ENCODE data around the gene TTLL12. TPM values are rescaled to one million over a fixed set of nuclear protein-coding genes. Genes with fewer than 3 reads are reported as not detected.

TTLL12 gene
- 10 to 100 TPM; 30.4 to 30.6 TPM for total RNA-seq

GRCh38 chr22:43186272-43187170 is at the start of gene TTLL12:
TTLL12 (minus strand) TSS chr22:43187134; CDS start chr22:43187069, 65 bp downstream.
- Mint-ChIP-seq H3K9me3 (peaks cover 2% of the 10 kb centered on the region), H3K4me1 (peaks cover 18% of the 10 kb centered on the region), H3K27ac (peak within 1 kb of the TSS; percentile 94), H3K36me3 (peaks cover 2% of the 10 kb centered on the region), H3K27me3 (peaks cover 4% of the 10 kb centered on the region), H3K4me3 (peak within 1 kb of the TSS; percentile 84)
- POLR2A ChIA-PET = interaction anchor here (0.5 to 2.1 kb wide), 9 partner anchors 34 to 322 kb away, joined by 3 to 11 read pairs (median 4); partner anchors contain the start of genes MCAT and PACSIN2
- ATAC-seq (ENCODE audit: low read depth) = peak; percentile 25
- DNase-seq = peak; percentile 75

GRCh38 chr22:43235445-43236409 is 48.8 kb upstream of the TTLL12 start:
- DNase-seq = no peak
- Mint-ChIP-seq H3K9me3 (no peaks in the 10 kb centered on the region), H3K27me3 (peaks cover 5% of the 10 kb centered on the region), H3K4me1 (peaks cover 6% of the 10 kb centered on the region), H3K36me3 (no peaks in the 10 kb centered on the region), H3K27ac (no peak overlapping the region), H3K4me3 (no peak overlapping the region)
- POLR2A ChIA-PET = no interaction called here
- ATAC-seq (ENCODE audit: low read depth) = no peak

- no peaks in the 10 kb centered on the region for H3K36me3 Mint-ChIP-seq
- ATAC-seq (ENCODE audit: low read depth) = no peak
- POLR2A ChIA-PET = no interaction called here
- DNase-seq = no peak
- H3K9me3 Mint-ChIP-seq = no peaks in the 10 kb centered on the region
- peaks cover 7% of the 10 kb centered on the region for H3K27me3 Mint-ChIP-seq
- no peak overlapping the region for H3K27ac Mint-ChIP-seq
- H3K4me1 Mint-ChIP-seq = peaks cover 6% of the 10 kb centered on the region
- no peak overlapping the region for H3K4me3 Mint-ChIP-seq
Measured at GRCh38 chr22:43234264-43234988, 47.5 kb upstream of the TTLL12 start.

GRCh38 chr22:43233529-43233928 is 46.6 kb upstream of the TTLL12 start:
- POLR2A ChIA-PET = no interaction called here

GRCh38 chr22:43232445-43232844 is 45.5 kb upstream of the TTLL12 start:
- Mint-ChIP-seq H3K4me1 (peaks cover 6% of the 10 kb centered on the region), H3K4me3 (no peak overlapping the region), H3K9me3 (no peaks in the 10 kb centered on the region), H3K27me3 (peaks cover 8% of the 10 kb centered on the region), H3K27ac (no peak overlapping the region), H3K36me3 (no peaks in the 10 kb centered on the region)
- POLR2A ChIA-PET = no interaction called here
- no peak for ATAC-seq (ENCODE audit: low read depth)
- DNase-seq = no peak

More at GRCh38 chr22:43233529-43233928, 46.6 kb upstream of the TTLL12 start:
- ATAC-seq (ENCODE audit: low read depth) (no peak), DNase-seq (no peak)
- peaks cover 8% of the 10 kb centered on the region for H3K27me3 Mint-ChIP-seq
- H3K27ac Mint-ChIP-seq = no peak overlapping the region
- no peaks in the 10 kb centered on the region for H3K9me3 Mint-ChIP-seq
- peaks cover 6% of the 10 kb centered on the region for H3K4me1 Mint-ChIP-seq
- H3K4me3 Mint-ChIP-seq = no peak overlapping the region
- no peaks in the 10 kb centered on the region for H3K36me3 Mint-ChIP-seq

GRCh38 chr22:43231724-43232034 is 44.7 kb upstream of the TTLL12 start:
- no peak overlapping the region for H3K27ac Mint-ChIP-seq
- H3K36me3 Mint-ChIP-seq = no peaks in the 10 kb centered on the region
- POLR2A ChIA-PET = no interaction called here
- no peaks in the 10 kb centered on the region for H3K9me3 Mint-ChIP-seq
- peaks cover 8% of the 10 kb centered on the region for H3K27me3 Mint-ChIP-seq
- DNase-seq (no peak), ATAC-seq (ENCODE audit: low read depth) (no peak)
- H3K4me3 Mint-ChIP-seq = no peak overlapping the region
- H3K4me1 Mint-ChIP-seq = peaks cover 8% of the 10 kb centered on the region

GRCh38 chr22:43230971-43231723 is 44.2 kb upstream of the TTLL12 start:
- Mint-ChIP-seq H3K27me3 (peaks cover 8% of the 10 kb centered on the region), H3K4me3 (no peak overlapping the region), H3K4me1 (peaks cover 8% of the 10 kb centered on the region), H3K36me3 (no peaks in the 10 kb centered on the region), H3K9me3 (no peaks in the 10 kb centered on the region), H3K27ac (peak overlapping the region; percentile 3)
- DNase-seq (peak; percentile 77), ATAC-seq (ENCODE audit: low read depth) (peak; percentile 54)
- POLR2A ChIA-PET = no interaction called here

- Mint-ChIP-seq H3K27ac (no peak overlapping the region), H3K9me3 (no peaks in the 10 kb centered on the region), H3K4me3 (no peak overlapping the region), H3K27me3 (peaks cover 11% of the 10 kb centered on the region), H3K36me3 (no peaks in the 10 kb centered on the region), H3K4me1 (peaks cover 10% of the 10 kb centered on the region)
- no peak for ATAC-seq (ENCODE audit: low read depth)
- DNase-seq = no peak
- POLR2A ChIA-PET = no interaction called here
Measured at GRCh38 chr22:43230571-43230970, 43.6 kb upstream of the TTLL12 start.

- Mint-ChIP-seq H3K4me1 (peaks cover 10% of the 10 kb centered on the region), H3K4me3 (no peak overlapping the region), H3K36me3 (no peaks in the 10 kb centered on the region), H3K27me3 (peaks cover 11% of the 10 kb centered on the region), H3K27ac (no peak overlapping the region), H3K9me3 (no peaks in the 10 kb centered on the region)
- DNase-seq = no peak
- no peak for ATAC-seq (ENCODE audit: low read depth)
- POLR2A ChIA-PET = no interaction called here
Measured at GRCh38 chr22:43228863-43229262, 41.9 kb upstream of the TTLL12 start.

- peaks cover 11% of the 10 kb centered on the region for H3K27me3 Mint-ChIP-seq
- no peak overlapping the region for H3K4me3 Mint-ChIP-seq
- H3K36me3 Mint-ChIP-seq = no peaks in the 10 kb centered on the region
- POLR2A ChIA-PET = interaction anchor here (0.5 to 1.8 kb wide), 2 partner anchors 41 to 145 kb away, joined by 7 to 11 read pairs; partner anchors contain the start of gene TTLL12
- no peak overlapping the region for H3K27ac Mint-ChIP-seq
- peaks cover 10% of the 10 kb centered on the region for H3K4me1 Mint-ChIP-seq
- ATAC-seq (ENCODE audit: low read depth) (no peak), DNase-seq (no peak)
- H3K9me3 Mint-ChIP-seq = no peaks in the 10 kb centered on the region
Measured at GRCh38 chr22:43228330-43228729, 41.4 kb upstream of the TTLL12 start.

GRCh38 chr22:43227239-43227630 is 40.3 kb upstream of the TTLL12 start:
- POLR2A ChIA-PET = interaction anchor here (1.8 kb wide), 1 partner anchor 40 kb away, joined by 11 read pairs; the partner anchor contains the start of gene TTLL12
- H3K27ac Mint-ChIP-seq = no peak overlapping the region
- no peaks in the 10 kb centered on the region for H3K9me3 Mint-ChIP-seq
- H3K27me3 Mint-ChIP-seq = peaks cover 6% of the 10 kb centered on the region
- H3K36me3 Mint-ChIP-seq = no peaks in the 10 kb centered on the region
- ATAC-seq (ENCODE audit: low read depth) = no peak
- no peak overlapping the region for H3K4me3 Mint-ChIP-seq
- DNase-seq = no peak
- H3K4me1 Mint-ChIP-seq = peaks cover 10% of the 10 kb centered on the region
